ENCODE data around the gene UTS2R.
"Not testable (repeated sequence)": the region's sequence is repeated elsewhere in the genome, so short reads cannot be mapped to it uniquely, and the experiment has no call there.

UTS2R gene

GRCh38 chr17:82355770-82356427 is 15.7 kb upstream of the UTS2R start:
- no peak for DNase-seq

- peak; percentile 68 for DNase-seq
These were observed 14.7 kb upstream of the UTS2R start for GRCh38 chr17:82356845-82357355.

- no peak for DNase-seq
These were observed 14.2 kb upstream of the UTS2R start for GRCh38 chr17:82357394-82357793.

- peak; percentile 25 for DNase-seq
These were observed 12.9 kb upstream of the UTS2R start, which contains the start of gene TEX19 for GRCh38 chr17:82358465-82359350. Gene TEX19, plus strand, starts transcription at chr17:82359247. Its CDS starts 2,904 bp downstream, at chr17:82362151.

- not testable (repeated sequence) for DNase-seq
These were observed 12.0 kb upstream of the UTS2R start for GRCh38 chr17:82359451-82360074.

- no peak for DNase-seq
These were observed 9.5 kb upstream of the UTS2R start for GRCh38 chr17:82361885-82362633.

- DNase-seq, result no peak
These were observed 5.8 kb upstream of the UTS2R start for GRCh38 chr17:82365606-82366295.

- peak; percentile 35 for DNase-seq
These were observed 4.8 kb upstream of the UTS2R start for GRCh38 chr17:82366749-82367148.

GRCh38 chr17:82367724-82368524 is 3.6 kb upstream of the UTS2R start:
- peak; percentile 74 for DNase-seq

GRCh38 chr17:82369211-82369610 is 2.4 kb upstream of the UTS2R start:
- DNase-seq, result no peak

GRCh38 chr17:82370471-82371332 is 863 bp upstream of the UTS2R start:
- DNase-seq, result no peak

- DNase-seq, result no peak
These were observed 895 bp downstream of the UTS2R start for GRCh38 chr17:82372249-82373071.

- not testable (repeated sequence) for DNase-seq
These were observed 1.5 kb downstream of the UTS2R start for GRCh38 chr17:82373072-82373452.

- DNase-seq, result no peak
These were observed 2.4 kb downstream of the UTS2R start for GRCh38 chr17:82373731-82374625.

- no peak for DNase-seq
These were observed 3.2 kb downstream of the UTS2R start for GRCh38 chr17:82374626-82375331.

GRCh38 chr17:82375359-82376041 is 3.9 kb downstream of the UTS2R start:
- no peak for DNase-seq
